Measurements from ENCODE around the gene OTOP2. TPM values are rescaled to one million over a fixed set of nuclear protein-coding genes. Genes with fewer than 3 reads are reported as not detected.

OTOP2 gene
- total RNA-seq, 1 donor from 2014 or later: not detected

DNA sequence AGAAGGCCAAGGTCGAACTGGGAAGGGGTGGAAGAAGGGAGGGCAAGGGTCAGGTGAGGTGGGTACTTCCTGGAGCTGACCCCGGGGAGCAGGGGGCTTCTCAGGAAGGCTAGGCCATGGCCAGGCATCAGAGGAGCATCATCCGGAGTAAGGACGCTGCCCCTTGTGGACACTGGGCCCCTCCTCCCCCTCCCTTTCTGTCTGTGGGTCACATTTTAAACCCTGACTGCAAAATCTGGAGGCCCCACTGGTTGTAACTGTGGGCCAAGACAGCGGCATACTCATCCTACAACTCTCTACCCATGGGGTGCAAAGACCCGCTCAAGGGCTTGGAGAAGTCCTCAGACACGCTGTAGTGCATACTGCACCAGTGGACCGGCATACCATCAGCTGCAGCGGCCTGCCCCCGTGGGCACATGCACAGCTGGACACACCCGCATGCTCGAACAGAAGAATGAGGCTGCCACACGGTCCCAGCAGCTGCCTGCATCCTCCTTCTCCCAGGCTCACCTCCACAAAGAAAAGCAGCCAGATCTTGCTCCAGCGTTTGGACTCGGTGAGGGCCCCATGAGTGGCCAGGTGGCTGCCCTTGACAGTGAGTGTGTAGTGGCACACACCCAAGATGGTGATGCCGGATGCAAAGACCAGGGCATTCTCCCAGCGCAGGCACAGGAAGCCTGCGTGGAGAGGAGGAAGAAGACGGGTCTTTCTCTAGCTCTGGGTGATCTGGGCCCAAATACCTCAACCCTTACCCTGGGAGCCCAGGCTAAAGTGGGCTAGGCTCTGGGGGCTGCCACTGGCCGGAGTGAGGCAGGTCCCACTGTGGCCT, 31.8 kb upstream of the OTOP2 start:
- TF ChIP-seq, protein P1, sequence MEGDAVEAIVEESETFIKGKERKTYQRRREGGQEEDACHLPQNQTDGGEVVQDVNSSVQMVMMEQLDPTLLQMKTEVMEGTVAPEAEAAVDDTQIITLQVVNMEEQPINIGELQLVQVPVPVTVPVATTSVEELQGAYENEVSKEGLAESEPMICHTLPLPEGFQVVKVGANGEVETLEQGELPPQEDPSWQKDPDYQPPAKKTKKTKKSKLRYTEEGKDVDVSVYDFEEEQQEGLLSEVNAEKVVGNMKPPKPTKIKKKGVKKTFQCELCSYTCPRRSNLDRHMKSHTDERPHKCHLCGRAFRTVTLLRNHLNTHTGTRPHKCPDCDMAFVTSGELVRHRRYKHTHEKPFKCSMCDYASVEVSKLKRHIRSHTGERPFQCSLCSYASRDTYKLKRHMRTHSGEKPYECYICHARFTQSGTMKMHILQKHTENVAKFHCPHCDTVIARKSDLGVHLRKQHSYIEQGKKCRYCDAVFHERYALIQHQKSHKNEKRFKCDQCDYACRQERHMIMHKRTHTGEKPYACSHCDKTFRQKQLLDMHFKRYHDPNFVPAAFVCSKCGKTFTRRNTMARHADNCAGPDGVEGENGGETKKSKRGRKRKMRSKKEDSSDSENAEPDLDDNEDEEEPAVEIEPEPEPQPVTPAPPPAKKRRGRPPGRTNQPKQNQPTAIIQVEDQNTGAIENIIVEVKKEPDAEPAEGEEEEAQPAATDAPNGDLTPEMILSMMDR (conservative IDR thresholded peaks at IDR 0.05; ENCODE audit: low read depth, low read length): peak; percentile 8
- no peak for DNase-seq (ENCODE audit: low read depth)

DNA sequence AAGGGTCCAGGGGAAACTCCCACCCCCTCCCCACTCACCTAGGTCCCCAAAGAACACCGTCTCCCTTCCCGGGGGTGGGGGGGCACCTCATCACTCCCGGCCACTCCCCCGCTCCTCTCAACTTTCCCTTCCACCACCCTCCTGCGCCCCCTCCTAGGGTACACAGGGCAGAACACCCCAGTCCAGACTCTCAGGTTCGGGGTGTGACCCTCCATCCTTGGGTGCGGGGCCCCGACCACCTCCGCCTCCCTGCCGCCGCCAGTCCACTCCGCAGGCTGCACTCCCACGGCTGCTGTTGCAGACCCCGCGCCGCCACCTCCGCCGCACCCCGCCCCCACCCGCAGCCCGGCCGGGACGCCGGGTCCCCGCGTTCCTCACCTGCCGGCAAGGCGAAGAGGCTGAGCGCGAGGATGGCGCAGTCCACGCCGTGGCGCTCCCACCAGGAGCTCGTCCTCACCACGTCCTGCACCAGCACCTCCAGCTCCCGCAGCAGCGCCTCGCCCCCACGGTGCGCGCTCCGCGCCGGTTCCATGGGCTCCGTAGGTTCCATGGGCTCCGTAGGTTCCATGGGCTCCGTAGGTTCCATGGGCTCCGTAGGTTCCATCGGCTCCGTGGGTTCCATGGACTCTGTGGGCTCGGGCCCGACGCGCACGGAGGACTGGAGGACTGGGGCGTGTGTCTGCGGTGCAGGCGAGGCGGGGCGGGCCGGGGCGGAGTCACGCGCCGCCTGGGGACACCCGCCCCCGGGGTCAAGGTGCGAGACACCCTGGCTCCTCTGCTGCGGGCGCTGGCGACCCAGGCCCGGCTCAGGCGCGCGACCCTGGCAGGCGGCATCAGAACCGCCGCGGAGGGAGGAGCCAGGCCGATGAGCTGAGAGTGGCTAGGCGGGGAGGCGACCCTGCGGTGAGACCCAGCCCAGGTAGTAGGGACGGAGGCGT, 30.8 kb upstream of the OTOP2 start, which contains the start of gene FADS6:
TSS of gene FADS6 (minus strand) at position 660 of the 938 bp plus-strand sequence. CDS start at position 622, 38 bp downstream.
- TF ChIP-seq, protein P1 (conservative IDR thresholded peaks at IDR 0.05; ENCODE audit: low read depth, low read length): no peak
- no peak within 1 kb of the TSS for H3K4me3 ChIP-seq (ENCODE audit: low read depth, low read length)
- no peak for DNase-seq (ENCODE audit: low read depth)

More for the DNA sequence above, 31.8 kb upstream of the OTOP2 start:
- H3K4me3 ChIP-seq (ENCODE audit: low read depth, low read length): no peak overlapping the region

DNA sequence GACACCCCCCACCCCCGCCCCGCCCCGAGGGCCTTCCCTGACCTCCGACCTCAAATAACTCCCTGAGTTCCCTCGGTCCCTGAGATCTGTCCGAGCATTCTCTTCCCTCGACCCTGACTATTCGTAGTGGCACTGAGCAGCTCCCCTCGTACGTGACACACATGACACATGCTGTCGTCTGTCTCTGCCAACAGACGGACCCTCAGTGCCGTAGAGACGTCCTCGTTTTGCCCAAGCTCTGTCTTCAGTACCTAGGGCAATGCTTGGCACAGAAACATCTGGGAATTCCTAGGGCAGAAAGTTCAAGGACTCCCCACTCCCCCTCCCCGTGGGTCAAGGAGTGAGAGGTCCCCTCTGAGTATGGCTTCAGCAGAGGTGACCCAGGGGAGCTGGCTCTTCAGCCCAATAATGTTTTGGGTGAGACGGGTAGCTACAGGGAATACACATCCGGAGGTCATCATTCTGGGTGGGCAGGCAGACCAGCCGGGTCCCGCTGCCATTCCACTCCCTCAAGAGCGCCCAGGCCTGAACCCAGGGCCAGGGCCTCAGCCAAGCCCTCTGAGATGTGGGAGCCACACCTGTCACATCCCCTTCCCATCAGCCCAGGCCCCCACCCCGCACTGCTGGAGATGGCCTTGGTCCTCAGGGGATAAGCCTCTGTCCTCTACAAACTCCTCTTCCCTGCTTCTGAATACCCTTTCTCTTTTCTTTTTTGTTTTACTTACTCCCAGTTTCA, 30.0 kb upstream of the OTOP2 start:
- no peak for DNase-seq (ENCODE audit: low read depth)
- TF ChIP-seq, protein P1 (conservative IDR thresholded peaks at IDR 0.05; ENCODE audit: low read depth, low read length): no peak
- no peak overlapping the region for H3K4me3 ChIP-seq (ENCODE audit: low read depth, low read length)

DNA sequence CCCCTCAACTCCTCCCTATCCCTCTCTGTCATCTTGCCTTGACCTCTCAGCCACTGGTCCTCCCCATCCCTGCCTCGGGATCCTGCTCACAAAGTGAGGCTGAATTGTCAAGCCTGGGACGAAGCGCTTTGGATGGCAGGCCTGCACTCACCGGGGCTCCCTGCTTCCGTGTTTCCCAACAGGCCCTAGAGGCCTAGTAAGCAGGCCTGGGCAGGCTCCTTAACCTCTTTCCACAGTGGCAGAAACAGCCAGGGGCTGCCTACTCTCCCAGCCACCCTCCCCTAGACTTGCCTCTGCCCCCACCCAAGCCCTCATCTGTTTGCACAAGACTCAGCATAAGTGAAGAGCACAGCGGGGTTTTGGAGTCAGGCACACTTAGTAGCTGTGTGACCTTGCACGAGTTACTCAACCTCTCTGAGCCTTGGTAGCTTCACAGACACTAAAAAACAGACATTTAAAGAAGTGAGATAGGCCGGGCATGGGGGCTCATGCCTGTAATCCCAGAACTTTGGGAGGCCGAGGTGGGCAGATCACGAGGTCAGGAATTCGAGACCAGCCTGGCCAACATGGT, 25.6 kb upstream of the OTOP2 start:
- no peak overlapping the region for H3K4me3 ChIP-seq (ENCODE audit: low read depth, low read length)
- TF ChIP-seq, protein P1 (conservative IDR thresholded peaks at IDR 0.05; ENCODE audit: low read depth, low read length): no peak
- DNase-seq (ENCODE audit: low read depth): no peak

DNA sequence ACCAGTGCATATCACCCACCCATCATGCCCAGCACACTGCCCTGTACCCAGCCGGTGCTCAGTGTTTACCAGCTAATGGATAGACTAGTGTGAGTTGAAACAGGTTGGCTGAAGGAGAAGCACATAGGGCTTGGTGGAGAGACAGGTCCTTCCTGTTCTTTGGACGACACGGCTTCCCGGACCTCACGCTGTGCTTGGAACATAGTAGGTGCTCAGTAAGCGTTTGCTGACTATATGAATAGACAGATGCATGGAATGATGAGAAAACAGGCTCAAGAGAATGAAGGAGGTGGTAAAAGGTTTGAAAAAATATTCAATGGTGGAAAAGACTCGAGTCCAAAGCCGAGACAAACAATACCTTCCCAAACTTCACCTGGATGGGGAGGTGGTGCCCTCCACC, 23.9 kb upstream of the OTOP2 start:
- TF ChIP-seq, protein P1 (conservative IDR thresholded peaks at IDR 0.05; ENCODE audit: low read depth, low read length): no peak
- no peak overlapping the region for H3K4me3 ChIP-seq (ENCODE audit: low read depth, low read length)
- DNase-seq (ENCODE audit: low read depth): no peak
